Measurements from ENCODE around the gene PARD3. TPM values are rescaled to one million over a fixed set of nuclear protein-coding genes. Genes with fewer than 3 reads are reported as not detected.

Gene PARD3
- total RNA-seq, 1 experiment from 2014 or later = 154 TPM

- ChIA-PET CTCF (no interaction called here), POLR2A (ENCODE audit: unreplicated experiment) (no interaction called here)
- H3K36me3 ChIP-seq (ENCODE audit: low read depth, low read length) = no peaks in the 10 kb centered on the region
- no peaks in the 10 kb centered on the region for H3K79me2 ChIP-seq (ENCODE audit: low read length)
- H2AFZ ChIP-seq (ENCODE audit: low read length) = no peak overlapping the region
- TF ChIP-seq CTCF (conservative IDR thresholded peaks at IDR 0.05; ENCODE audit: low read depth, low read length) (no peak), EZH2phosphoT487 (IDR thresholded peaks at IDR 0.05; ENCODE audit: borderline replicate concordance, low read length) (no peak), EZH2 (IDR thresholded peaks at IDR 0.05; ENCODE audit: low read length, unreplicated experiment) (no peak)
- H3K4me2 ChIP-seq (ENCODE audit: low read length) = no peak overlapping the region
- intact Hi-C loops (cut with micrococcal nuclease) = no loop called here
- H3K4me3 ChIP-seq (ENCODE audit: low read length) = no peak overlapping the region
- H3K27me3 ChIP-seq (ENCODE audit: low read length) = no peaks in the 10 kb centered on the region
- ATAC-seq = no peak
- no peaks in the 10 kb centered on the region for H3K9me2 ChIP-seq (replicated peaks; ENCODE audit: low read length)
- no peak overlapping the region for H3K27ac ChIP-seq (ENCODE audit: low read length)
- no peak for DNase-seq
- no peak overlapping the region for H3K9ac ChIP-seq (ENCODE audit: low read length)
- BruUV-seq (replicated peaks) = no TSS peak
- H3K4me1 ChIP-seq (ENCODE audit: insufficient read depth, low read length) = peaks cover 10% of the 10 kb centered on the region
- H3K9me3 ChIP-seq (ENCODE audit: low read length) = no peaks in the 10 kb centered on the region
- H3F3A ChIP-seq (ENCODE audit: low read length, unreplicated experiment) = no peaks in the 10 kb centered on the region
- H4K20me1 ChIP-seq (ENCODE audit: low read length) = no peaks in the 10 kb centered on the region
Observed at GRCh38 chr10:34114914-34115313, 700.2 kb downstream of the PARD3 start.

- no TSS peak for BruUV-seq (replicated peaks)
- POLR2A ChIA-PET (ENCODE audit: unreplicated experiment) = no interaction called here
- no peak for ATAC-seq
Observed at GRCh38 chr10:34113504-34114225, 701.4 kb downstream of the PARD3 start.

More at GRCh38 chr10:34113504-34114225, 701.4 kb downstream of the PARD3 start:
- H4K20me1 ChIP-seq (ENCODE audit: low read length) = no peaks in the 10 kb centered on the region
- no peak overlapping the region for H2AFZ ChIP-seq (ENCODE audit: low read length)
- H3K79me2 ChIP-seq (ENCODE audit: low read length) = no peaks in the 10 kb centered on the region
- no peaks in the 10 kb centered on the region for H3K36me3 ChIP-seq (ENCODE audit: low read depth, low read length)
- peaks cover 16% of the 10 kb centered on the region for H3K4me1 ChIP-seq (ENCODE audit: insufficient read depth, low read length)
- no peaks in the 10 kb centered on the region for H3K27me3 ChIP-seq (ENCODE audit: low read length)
- no peaks in the 10 kb centered on the region for H3F3A ChIP-seq (ENCODE audit: low read length, unreplicated experiment)
- no peak for DNase-seq
- intact Hi-C loops (cut with micrococcal nuclease) = no loop called here
- H3K9me2 ChIP-seq (replicated peaks; ENCODE audit: low read length) = no peaks in the 10 kb centered on the region
- CTCF ChIA-PET = no interaction called here
- H3K9ac ChIP-seq (ENCODE audit: low read length) = no peak overlapping the region
- H3K4me3 ChIP-seq (ENCODE audit: low read length) = no peak overlapping the region
- TF ChIP-seq CTCF (conservative IDR thresholded peaks at IDR 0.05; ENCODE audit: low read depth, low read length) = no peak
- TF ChIP-seq EZH2phosphoT487 (IDR thresholded peaks at IDR 0.05; ENCODE audit: borderline replicate concordance, low read length) = no peak
- no peak for TF ChIP-seq EZH2 (IDR thresholded peaks at IDR 0.05; ENCODE audit: low read length, unreplicated experiment)
- no peaks in the 10 kb centered on the region for H3K9me3 ChIP-seq (ENCODE audit: low read length)
- H3K27ac ChIP-seq (ENCODE audit: low read length) = no peak overlapping the region
- no peak overlapping the region for H3K4me2 ChIP-seq (ENCODE audit: low read length)
